PC-3 (cell line): ENCODE results near the gene XRCC6. TPM values are rescaled to one million over a fixed set of nuclear protein-coding genes. Genes with fewer than 3 reads are reported as not detected.

Source experiments
- ATAC-seq: fragments of 200-7000 bp; cut with Tn5 transposase; 2 replicates; pipeline ENCODE4 v1.9.1; 2020; ENCODE audit warnings: mild to moderate bottlenecking, moderate library complexity
- BruUV-seq: library from RNA; stranded (reverse); fragments of 400-500 nt; replicated peaks from 2 replicates; lab custom pipeline; 2021; lab: Mats Ljungman, UMichigan
- CTCF ChIA-PET: fragments of 300-600 bp; sonication (Branson Sonifier 250); formaldehyde crosslinking; loops from one replicate; lab custom pipeline; 2022; ENCODE audit warnings: antibody characterized with exemption; lab: Charles Lee
- POLR2A ChIA-PET: fragments of 300-600 bp; sonication (Branson Sonifier 250); formaldehyde crosslinking; loops from one replicate; lab custom pipeline; 2022; ENCODE audit warnings: antibody characterized with exemption; ENCODE audit not compliant: unreplicated experiment; lab: Charles Lee
- DNase-seq: peaks from one replicate; pipeline ENCODE4 v3.0.0-alpha.2; 2015
- H2AFZ ChIP-seq: fragments of 300-600 bp; sonication (generic); 2 replicates; pipeline ENCODE4 v1.6.0; 2016; ENCODE audit warnings: antibody characterized with exemption, low read length
- H3F3A ChIP-seq: fragments of 300-600 bp; sonication (generic); one replicate; pipeline ENCODE4 v1.6.0; 2017; ENCODE audit warnings: antibody characterized with exemption, low read length, control low read depth, mild to moderate bottlenecking; ENCODE audit not compliant: unreplicated experiment
- H3K27ac ChIP-seq: fragments of 300-600 bp; sonication (generic); 2 replicates; pipeline ENCODE4 v1.5.1; 2016; ENCODE audit warnings: mild to moderate bottlenecking, low read length
- H3K27me3 ChIP-seq: fragments of 300-600 bp; sonication (generic); 2 replicates; pipeline ENCODE4 v1.6.1; 2016; ENCODE audit warnings: low read length, mixed read lengths
- H3K36me3 ChIP-seq: fragments of 300-600 bp; sonication (generic); 2 replicates; pipeline ENCODE4 v1.6.1; 2016; ENCODE audit warnings: low read depth, mixed run types, low read length, mixed read lengths
- H3K4me1 ChIP-seq: fragments of 300-600 bp; sonication (generic); 2 replicates; pipeline ENCODE4 v1.5.1; 2016; ENCODE audit warnings: low read length; ENCODE audit not compliant: insufficient read depth
- H3K4me2 ChIP-seq: fragments of 300-600 bp; sonication (generic); 2 replicates; pipeline ENCODE4 v1.6.0; 2016; ENCODE audit warnings: low read length
- H3K4me3 ChIP-seq: fragments of 300-600 bp; sonication (generic); 2 replicates; pipeline ENCODE4 v1.5.1; 2016; ENCODE audit warnings: mild to moderate bottlenecking, low read length, mixed read lengths
- H3K79me2 ChIP-seq: fragments of 300-600 bp; sonication (generic); 2 replicates; pipeline ENCODE4 v1.6.1; 2017; ENCODE audit warnings: low read length, mixed read lengths
- H3K9ac ChIP-seq: fragments of 300-600 bp; sonication (generic); 2 replicates; pipeline ENCODE4 v1.6.0; 2016; ENCODE audit warnings: mild to moderate bottlenecking, low read length
- H3K9me2 ChIP-seq: fragments of 300-600 bp; sonication (generic); replicated peaks from 2 replicates; pipeline ENCODE4 v1.6.1; 2016; ENCODE audit warnings: mixed run types, low read length, mixed read lengths
- H3K9me3 ChIP-seq: fragments of 300-600 bp; sonication (generic); 2 replicates; pipeline ENCODE4 v1.6.1; 2016; ENCODE audit warnings: low read length, mixed read lengths
- H4K20me1 ChIP-seq: fragments of 300-600 bp; sonication (generic); 2 replicates; pipeline ENCODE4 v1.6.1; 2016; ENCODE audit warnings: low read length, mixed read lengths
- EZH2 ChIP-seq: fragments of 300-600 bp; sonication (generic); IDR thresholded peaks from one replicate; pipeline ENCODE4 v1.6.1; 2017; ENCODE audit warnings: antibody characterized with exemption, mild to moderate bottlenecking, low read length; ENCODE audit not compliant: unreplicated experiment
- EZH2phosphoT487 ChIP-seq: fragments of 300-600 bp; sonication (generic); IDR thresholded peaks from 2 replicates; pipeline ENCODE4 v1.6.1; 2018; ENCODE audit warnings: mild to moderate bottlenecking, antibody characterized with exemption, low read length, borderline replicate concordance
- intact Hi-C: fragments of 100-400 bp; cut with micrococcal nuclease; formaldehyde crosslinking; loops from 2 replicates; pipeline ENCODE4 v1.9.0; 2023
- total RNA-seq: library from RNA; depleted of rRNA; stranded (reverse); fragments of >200 nt; gene quantifications from 2 replicates; pipeline ENCODE4 v1.2.3, GENCODE V29; 2014; rRNA removed
- TF ChIP-seq, protein P1 (sequence below): fragments of 300-600 bp; sonication (generic); conservative IDR thresholded peaks from 2 replicates; pipeline ENCODE4 v1.5.1; 2017; ENCODE audit warnings: antibody characterized with exemption, low read depth, mild to moderate bottlenecking, low read length

The XRCC6 gene
- total RNA-seq, 1 experiment from 2014 or later: 432 TPM

DNA sequence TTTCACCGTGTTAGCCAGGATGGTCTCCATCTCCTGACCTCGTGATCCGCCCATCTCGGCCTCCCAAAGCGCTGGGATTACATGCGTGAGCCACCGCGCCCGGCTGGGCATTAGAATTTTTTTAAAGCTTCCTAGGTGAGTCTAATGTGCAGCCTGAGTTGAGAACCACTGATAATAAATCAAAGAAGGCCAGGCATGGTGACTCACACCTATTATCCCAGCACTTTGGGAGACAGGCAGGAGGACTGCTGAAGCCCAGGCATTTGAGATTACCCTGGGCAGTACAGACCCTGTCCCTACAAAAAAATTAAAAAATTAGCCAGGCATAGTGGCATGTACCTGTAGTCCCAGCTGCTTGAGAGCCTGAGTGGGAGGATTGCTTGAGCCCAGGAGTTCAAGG, 91.9 kb downstream of the XRCC6 start:
- POLR2A ChIA-PET: no interaction called here
- H3K4me3 ChIP-seq: no peak overlapping the region
- H3K79me2 ChIP-seq: no peaks in the 10 kb centered on the region
- H2AFZ ChIP-seq: no peak overlapping the region
- no peaks in the 10 kb centered on the region for H3K9me2 ChIP-seq
- ATAC-seq (peak; percentile 45; the same call in 1 of the 2 replicates), DNase-seq (peak; percentile 21)
- H3K4me1 ChIP-seq: no peaks in the 10 kb centered on the region
- H3K9me3 ChIP-seq: no peaks in the 10 kb centered on the region
- intact Hi-C loops: no loop called here
- TF ChIP-seq, protein P1, sequence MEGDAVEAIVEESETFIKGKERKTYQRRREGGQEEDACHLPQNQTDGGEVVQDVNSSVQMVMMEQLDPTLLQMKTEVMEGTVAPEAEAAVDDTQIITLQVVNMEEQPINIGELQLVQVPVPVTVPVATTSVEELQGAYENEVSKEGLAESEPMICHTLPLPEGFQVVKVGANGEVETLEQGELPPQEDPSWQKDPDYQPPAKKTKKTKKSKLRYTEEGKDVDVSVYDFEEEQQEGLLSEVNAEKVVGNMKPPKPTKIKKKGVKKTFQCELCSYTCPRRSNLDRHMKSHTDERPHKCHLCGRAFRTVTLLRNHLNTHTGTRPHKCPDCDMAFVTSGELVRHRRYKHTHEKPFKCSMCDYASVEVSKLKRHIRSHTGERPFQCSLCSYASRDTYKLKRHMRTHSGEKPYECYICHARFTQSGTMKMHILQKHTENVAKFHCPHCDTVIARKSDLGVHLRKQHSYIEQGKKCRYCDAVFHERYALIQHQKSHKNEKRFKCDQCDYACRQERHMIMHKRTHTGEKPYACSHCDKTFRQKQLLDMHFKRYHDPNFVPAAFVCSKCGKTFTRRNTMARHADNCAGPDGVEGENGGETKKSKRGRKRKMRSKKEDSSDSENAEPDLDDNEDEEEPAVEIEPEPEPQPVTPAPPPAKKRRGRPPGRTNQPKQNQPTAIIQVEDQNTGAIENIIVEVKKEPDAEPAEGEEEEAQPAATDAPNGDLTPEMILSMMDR: no peak
- no peak for TF ChIP-seq EZH2
- TF ChIP-seq EZH2phosphoT487: no peak
- BruUV-seq: no TSS peak
- no peak overlapping the region for H3K9ac ChIP-seq
- no peaks in the 10 kb centered on the region for H4K20me1 ChIP-seq
- no peaks in the 10 kb centered on the region for H3K36me3 ChIP-seq
- CTCF ChIA-PET: no interaction called here
- no peaks in the 10 kb centered on the region for H3K27me3 ChIP-seq
- H3K4me2 ChIP-seq: no peak overlapping the region
- no peak overlapping the region for H3K27ac ChIP-seq
- H3F3A ChIP-seq: no peaks in the 10 kb centered on the region

Other genes starting within 250 kb of the XRCC6 start
- 4.0 TPM in 2 replicates for gene TEF, start 239.4 kb upstream of the XRCC6 start, total RNA-seq
- gene TOB2, start 174.5 kb upstream of the XRCC6 start, total RNA-seq: 12.8 and 13.5 TPM in 2 replicates
- 76.5 and 80.4 TPM in 2 replicates for gene PHF5A, start 152.6 kb upstream of the XRCC6 start, total RNA-seq
- gene ACO2, start 152.2 kb upstream of the XRCC6 start, total RNA-seq: 118 and 130 TPM in 2 replicates
- gene POLR3H, start 76.8 kb upstream of the XRCC6 start, total RNA-seq: 21.2 and 30.4 TPM in 2 replicates
- not detected in 2 replicates for gene CSDC2, start 60.3 kb upstream of the XRCC6 start, total RNA-seq
- 18.0 and 18.6 TPM in 2 replicates for gene PMM1, start 31.5 kb upstream of the XRCC6 start, total RNA-seq
- 20.9 and 21.9 TPM in 2 replicates for gene DESI1, start 252 bp upstream of the XRCC6 start, total RNA-seq
- gene SNU13, start 67.6 kb downstream of the XRCC6 start, total RNA-seq: 159 and 173 TPM in 2 replicates
- gene MEI1, start 78.2 kb downstream of the XRCC6 start, total RNA-seq: 1.4 TPM in 1 of 2 replicates, not detected in the other
- 7.9 and 17.6 TPM in 2 replicates for gene CCDC134, start 179.4 kb downstream of the XRCC6 start, total RNA-seq
- 38.7 and 40.0 TPM in 2 replicates for gene SREBF2, start 211.8 kb downstream of the XRCC6 start, total RNA-seq